Sigmoid colon (tissue), 7 donors: ENCODE results near the gene HIVEP2. TPM values are rescaled to one million over a fixed set of nuclear protein-coding genes. Genes with fewer than 3 reads are reported as not detected.

Experiments used
- DNase-seq: peaks from one replicate; pipeline ENCODE4 v3.0.0-alpha.2; 2019
- H3K27ac ChIP-seq, 4 donors: fragments of 200-600 bp; sonication (generic); one replicate each; pipeline ENCODE4 v1.5.1; 2016 to 2019; ENCODE audit warnings: mild to moderate bottlenecking in 1 of 4
- H3K27me3 ChIP-seq, 3 donors: fragments of 200-600 bp; sonication (generic); one replicate each; pipeline ENCODE4 v1.5.1; 2019; ENCODE audit warnings: mild to moderate bottlenecking in 1 of 3
- H3K36me3 ChIP-seq, 4 donors: fragments of 200-600 bp; sonication (generic); one replicate each; pipeline ENCODE4 v1.5.1; 2016 to 2019
- H3K4me1 ChIP-seq, 4 donors: fragments of 200-600 bp; sonication (generic); one replicate each; pipeline ENCODE4 v1.5.1; 2017 to 2019
- H3K4me3 ChIP-seq, 4 donors: fragments of 200-600 bp; sonication (generic); one replicate each; pipeline ENCODE4 v1.5.1; 2017 to 2019; ENCODE audit warnings: mild to moderate bottlenecking in 2 of 4, moderate library complexity in 1 of 4
- H3K9me3 ChIP-seq, 4 donors: fragments of 200-600 bp in 3 of 4; sonication (generic) in 3 of 4; one replicate each; pipeline versions ENCODE4 v1.5.1 to v1.6.1; 2013 to 2019
- EP300 ChIP-seq, 4 donors: sonication (generic); formaldehyde crosslinking; IDR thresholded peaks; one replicate each; pipeline ENCODE4 v1.6.1; 2017; ENCODE audit warnings: antibody characterized with exemption in 4 of 4
- POLR2A ChIP-seq, 2 donors: fragments of 450-650 bp; IDR thresholded peaks; one replicate each; pipeline ENCODE4 v1.6.1; 2016; ENCODE audit warnings: antibody characterized with exemption in 2 of 2, mild to moderate bottlenecking in 2 of 2, moderate library complexity in 2 of 2
- POLR2AphosphoS5 ChIP-seq, 4 donors: sonication (generic); formaldehyde crosslinking; IDR thresholded peaks; one replicate each; pipeline ENCODE4 v1.6.1; 2017; ENCODE audit warnings: antibody characterized with exemption in 4 of 4
- WGBS, 2 donors: extraction: QIAGEN DNeasy Blood & Tissue Kit; methylation state at CpG; one replicate each; pipeline ENCODE4 v1.1.7; 2013; 5-methylcytosine and 5-hydroxymethylcytosine counted together
- intact Hi-C: fragments of 100-400 bp; cut with DNase I; formaldehyde crosslinking; loops from one replicate; pipeline ENCODE4 v1.15.1; 2023
- polyA plus RNA-seq, 3 donors: library from polyadenylated mRNA; stranded (reverse); fragments of 200-250 nt; gene quantifications; one replicate each; pipeline ENCODE4 v1.2.3, GENCODE V29; 2013
- total RNA-seq, 4 donors: library from RNA; depleted of rRNA; stranded (reverse); fragments of >200 nt; gene quantifications; one replicate each; pipeline ENCODE4 v1.1.0, GENCODE V29; 2016
- TF ChIP-seq, protein P1 (sequence below), 4 experiments: fragments of 450-650 bp in 3 of 4; fragments of 200-600 bp in 1 of 4; IDR thresholded peaks; one replicate each; pipeline ENCODE4 v1.5.1; 2016 to 2019; ENCODE audit warnings: antibody characterized with exemption in 4 of 4, mild to moderate bottlenecking in 3 of 4, moderate library complexity in 2 of 4
- donor health status: healthy with polysubstance abuse.
- donor health status: Bipolar disorder and iron deficiency.
- donor health status: healthy.

HIVEP2 gene
- total and polyA plus RNA-seq, 7 donors, result 1.8 to 21.7 (median 11.5) TPM

DNA sequence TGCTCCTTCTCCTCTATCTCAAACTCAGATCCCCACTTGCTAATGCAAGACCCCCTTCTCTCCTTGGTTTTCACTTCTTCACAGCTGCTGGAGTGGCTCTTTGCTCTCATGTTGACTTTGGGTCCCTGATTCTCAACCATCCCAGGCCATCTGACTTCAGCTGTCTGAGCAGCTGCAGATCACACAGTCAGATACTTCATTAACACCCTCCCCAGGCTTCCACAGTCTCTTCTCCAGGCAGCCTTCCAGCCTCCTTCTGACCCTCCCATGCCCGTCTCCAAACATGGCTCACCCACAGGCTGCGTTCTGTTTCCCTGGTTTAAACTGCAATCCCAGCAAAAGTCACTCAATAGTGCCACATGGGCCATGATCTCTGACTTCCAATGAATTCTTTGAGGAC, 65.4 kb downstream of the HIVEP2 start:
- Histone ChIP-seq H3K4me1 (peaks cover 0 to 14% (median 8%) of the 10 kb centered on the region in 4 donors), H3K4me3 (no peak overlapping the region), H3K27ac (no peak overlapping the region), H3K27me3 (no peaks in the 10 kb centered on the region), H3K36me3 (no peaks in the 10 kb centered on the region), H3K9me3 (no peaks in the 10 kb centered on the region)
- no peak for TF ChIP-seq POLR2AphosphoS5 (IDR thresholded peaks at IDR 0.05)
- TF ChIP-seq EP300 (IDR thresholded peaks at IDR 0.05), result no peak
- TF ChIP-seq, protein P1, sequence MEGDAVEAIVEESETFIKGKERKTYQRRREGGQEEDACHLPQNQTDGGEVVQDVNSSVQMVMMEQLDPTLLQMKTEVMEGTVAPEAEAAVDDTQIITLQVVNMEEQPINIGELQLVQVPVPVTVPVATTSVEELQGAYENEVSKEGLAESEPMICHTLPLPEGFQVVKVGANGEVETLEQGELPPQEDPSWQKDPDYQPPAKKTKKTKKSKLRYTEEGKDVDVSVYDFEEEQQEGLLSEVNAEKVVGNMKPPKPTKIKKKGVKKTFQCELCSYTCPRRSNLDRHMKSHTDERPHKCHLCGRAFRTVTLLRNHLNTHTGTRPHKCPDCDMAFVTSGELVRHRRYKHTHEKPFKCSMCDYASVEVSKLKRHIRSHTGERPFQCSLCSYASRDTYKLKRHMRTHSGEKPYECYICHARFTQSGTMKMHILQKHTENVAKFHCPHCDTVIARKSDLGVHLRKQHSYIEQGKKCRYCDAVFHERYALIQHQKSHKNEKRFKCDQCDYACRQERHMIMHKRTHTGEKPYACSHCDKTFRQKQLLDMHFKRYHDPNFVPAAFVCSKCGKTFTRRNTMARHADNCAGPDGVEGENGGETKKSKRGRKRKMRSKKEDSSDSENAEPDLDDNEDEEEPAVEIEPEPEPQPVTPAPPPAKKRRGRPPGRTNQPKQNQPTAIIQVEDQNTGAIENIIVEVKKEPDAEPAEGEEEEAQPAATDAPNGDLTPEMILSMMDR (IDR thresholded peaks at IDR 0.05), result no peak
- no peak for TF ChIP-seq POLR2A (IDR thresholded peaks at IDR 0.05)
- intact Hi-C loops, result no loop called here
- WGBS, 2 donors, result 95 to 96% methylated on average over 2 of the region's 2 CpGs
- DNase-seq, result no peak

DNA sequence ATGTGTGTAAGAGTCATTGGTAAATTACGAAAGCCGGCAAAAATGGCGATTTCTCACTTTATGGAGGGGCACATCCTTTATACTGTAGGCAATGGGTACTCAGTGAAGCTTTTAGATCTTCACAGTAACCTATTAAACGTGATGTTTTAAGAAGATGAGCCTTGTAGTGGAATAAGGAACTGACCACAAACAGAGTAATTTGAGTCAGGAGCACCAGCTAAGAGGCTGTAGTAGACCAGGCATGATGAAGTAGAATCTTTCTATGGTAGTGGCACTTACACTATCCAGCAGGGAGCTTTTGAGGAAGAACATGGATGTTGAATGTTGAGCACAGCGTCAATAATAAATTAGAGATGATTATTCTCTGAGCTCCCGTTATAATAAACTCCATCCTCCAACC, 65.9 kb downstream of the HIVEP2 start:
- H3K27ac ChIP-seq, result no peak overlapping the region
- H3K4me3 ChIP-seq, result no peak overlapping the region
- no peaks in the 10 kb centered on the region for H3K9me3 ChIP-seq
- peaks cover 0 to 11% (median 5%) of the 10 kb centered on the region in 4 donors for H3K4me1 ChIP-seq
- intact Hi-C loops, result no loop called here
- no peak for DNase-seq
- no peaks in the 10 kb centered on the region for H3K27me3 ChIP-seq
- TF ChIP-seq POLR2A (IDR thresholded peaks at IDR 0.05) (no peak), EP300 (IDR thresholded peaks at IDR 0.05) (no peak), POLR2AphosphoS5 (IDR thresholded peaks at IDR 0.05) (no peak)
- TF ChIP-seq, protein P1 (IDR thresholded peaks at IDR 0.05), result no peak
- H3K36me3 ChIP-seq, result no peaks in the 10 kb centered on the region
- 87 to 88% methylated on average over 6 of the region's 6 CpGs for WGBS, 2 donors

DNA sequence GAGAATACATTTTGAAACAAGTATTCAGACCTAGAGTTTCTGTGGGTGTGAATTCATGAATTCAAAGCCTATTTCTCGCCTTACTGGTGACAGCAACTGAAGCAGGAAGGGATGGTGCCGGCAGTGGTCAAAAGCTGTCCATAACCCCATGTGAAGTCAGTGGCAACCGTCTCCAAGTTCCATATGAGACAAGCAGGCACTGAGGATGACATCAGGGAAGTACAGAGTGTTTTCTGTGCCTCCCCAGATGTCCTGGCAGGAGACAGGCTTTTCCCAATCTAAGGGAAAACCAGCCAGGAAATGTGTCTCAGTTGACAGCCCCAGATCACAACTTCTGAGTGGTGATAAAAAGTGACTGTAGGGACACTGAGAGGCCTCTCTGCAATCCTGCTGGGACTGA, 66.6 kb downstream of the HIVEP2 start:
- Histone ChIP-seq H3K36me3 (no peaks in the 10 kb centered on the region), H3K9me3 (no peaks in the 10 kb centered on the region), H3K4me1 (peaks cover 0 to 8% (median 4%) of the 10 kb centered on the region in 4 donors), H3K4me3 (no peak overlapping the region), H3K27ac (no peak overlapping the region), H3K27me3 (no peaks in the 10 kb centered on the region)
- no peak for TF ChIP-seq POLR2A (IDR thresholded peaks at IDR 0.05)
- no peak for DNase-seq
- 80 to 85% methylated on average over 3 of the region's 3 CpGs for WGBS, 2 donors
- intact Hi-C loops, result no loop called here

DNA sequence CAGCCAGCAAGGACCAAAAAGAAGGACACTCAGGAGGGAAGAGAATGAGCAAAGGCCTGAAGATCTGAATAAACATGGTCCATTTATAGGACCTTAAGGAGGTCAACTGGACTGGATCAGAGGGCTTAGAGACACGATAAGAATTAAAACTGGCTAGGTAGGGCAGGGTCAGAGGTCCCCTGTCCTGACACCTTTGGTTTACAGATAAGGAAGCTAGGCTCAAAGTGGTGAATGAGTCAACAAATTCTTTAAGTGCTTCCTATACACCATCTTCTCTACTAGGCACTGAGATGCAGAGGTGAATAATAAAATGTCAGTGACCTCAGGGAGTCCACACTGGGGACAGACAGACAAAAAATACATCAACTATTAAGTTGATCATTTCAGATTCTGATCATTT, 70.3 kb downstream of the HIVEP2 start:
- TF ChIP-seq EP300 (IDR thresholded peaks at IDR 0.05) (no peak), POLR2A (IDR thresholded peaks at IDR 0.05) (no peak), POLR2AphosphoS5 (IDR thresholded peaks at IDR 0.05) (no peak)
- TF ChIP-seq, protein P1 (IDR thresholded peaks at IDR 0.05), result no peak
- no peak for DNase-seq
- intact Hi-C loops, result no loop called here
- 7 to 23% methylated on average over 1 of the region's 1 CpG for WGBS, 2 donors
- no peak overlapping the region for H3K4me3 ChIP-seq
- no peaks in the 10 kb centered on the region for H3K27me3 ChIP-seq
- H3K9me3 ChIP-seq, result no peaks in the 10 kb centered on the region
- H3K4me1 ChIP-seq, result peaks cover 0 to 18% (median 5%) of the 10 kb centered on the region in 4 donors
- no peaks in the 10 kb centered on the region for H3K36me3 ChIP-seq
- H3K27ac ChIP-seq, result no peak overlapping the region

DNA sequence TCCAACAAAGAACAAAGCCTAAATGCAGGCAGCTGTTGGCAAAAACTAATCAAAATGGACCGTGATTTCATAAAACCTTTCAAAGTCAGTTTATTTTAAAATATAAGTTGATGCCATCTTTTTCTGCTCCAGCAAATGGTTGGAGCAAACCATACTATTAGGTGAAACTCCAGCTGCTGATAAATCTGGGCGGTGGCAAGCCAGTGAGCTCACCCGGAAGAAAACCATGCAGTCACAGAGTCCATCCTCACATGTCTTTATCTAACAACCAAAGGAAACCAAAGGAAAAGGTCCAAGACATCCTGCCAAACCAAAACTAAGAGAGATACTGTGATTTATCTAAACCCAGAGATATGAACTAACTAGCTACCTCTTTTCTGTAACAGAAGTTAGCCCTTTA, 72.6 kb downstream of the HIVEP2 start:
- Histone ChIP-seq H3K9me3 (no peaks in the 10 kb centered on the region), H3K36me3 (no peaks in the 10 kb centered on the region), H3K27ac (peak overlapping the region in 2 of 4 donors; percentile 32 to 34), H3K4me1 (peaks cover 0 to 26% (median 8%) of the 10 kb centered on the region in 4 donors), H3K4me3 (no peak overlapping the region), H3K27me3 (no peaks in the 10 kb centered on the region)
- TF ChIP-seq, protein P1 (IDR thresholded peaks at IDR 0.05), result no peak
- no peak for TF ChIP-seq POLR2A (IDR thresholded peaks at IDR 0.05)
- TF ChIP-seq EP300 (IDR thresholded peaks at IDR 0.05), result no peak
- no peak for TF ChIP-seq POLR2AphosphoS5 (IDR thresholded peaks at IDR 0.05)
- intact Hi-C loops, result no loop called here
- WGBS, 2 donors, result 14 to 59% methylated on average over 3 of the region's 3 CpGs
- DNase-seq, result no peak
